Epithelial cell of proximal tubule (primary cell): Measurements from ENCODE around the gene KDF1. TPM values are rescaled to one million over a fixed set of nuclear protein-coding genes. Genes with fewer than 3 reads are reported as not detected.

Experiments used
- DNase-seq: peaks from one replicate; pipeline ENCODE4 v3.0.0-alpha.2; 2011; ENCODE audit warnings: low read depth
- H3K4me3 ChIP-seq: 2 replicates; pipeline ENCODE4 v1.5.1; 2011; ENCODE audit warnings: low read depth, mild to moderate bottlenecking, low read length
- CTCF ChIP-seq: conservative IDR thresholded peaks from 2 replicates; pipeline ENCODE4 v1.5.1; 2012; ENCODE audit warnings: low read depth, mild to moderate bottlenecking, low read length
- total RNA-seq: library from RNA; depleted of rRNA; stranded (reverse); fragments of >200 nt; gene quantifications from 2 replicates; pipeline ENCODE4 v1.2.3, GENCODE V29; 2015

The KDF1 gene
- total RNA-seq, result 8.3 and 10.0 TPM in 2 replicates

- DNase-seq, result no peak
- H3K4me3 ChIP-seq, result peak within 1 kb of the TSS; percentile 68
- peak; percentile 24 for TF ChIP-seq CTCF
Measured at GRCh38 chr1:26959722-26960624, at the start of gene KDF1. Gene KDF1, minus strand, starts transcription at chr1:26960468. Its CDS starts 8,088 bp downstream, at chr1:26952380.

GRCh38 chr1:27009601-27010197 lies 49.4 kb upstream of the KDF1 start:
- no peak for TF ChIP-seq CTCF
- no peak overlapping the region for H3K4me3 ChIP-seq
- no peak for DNase-seq

DNA sequence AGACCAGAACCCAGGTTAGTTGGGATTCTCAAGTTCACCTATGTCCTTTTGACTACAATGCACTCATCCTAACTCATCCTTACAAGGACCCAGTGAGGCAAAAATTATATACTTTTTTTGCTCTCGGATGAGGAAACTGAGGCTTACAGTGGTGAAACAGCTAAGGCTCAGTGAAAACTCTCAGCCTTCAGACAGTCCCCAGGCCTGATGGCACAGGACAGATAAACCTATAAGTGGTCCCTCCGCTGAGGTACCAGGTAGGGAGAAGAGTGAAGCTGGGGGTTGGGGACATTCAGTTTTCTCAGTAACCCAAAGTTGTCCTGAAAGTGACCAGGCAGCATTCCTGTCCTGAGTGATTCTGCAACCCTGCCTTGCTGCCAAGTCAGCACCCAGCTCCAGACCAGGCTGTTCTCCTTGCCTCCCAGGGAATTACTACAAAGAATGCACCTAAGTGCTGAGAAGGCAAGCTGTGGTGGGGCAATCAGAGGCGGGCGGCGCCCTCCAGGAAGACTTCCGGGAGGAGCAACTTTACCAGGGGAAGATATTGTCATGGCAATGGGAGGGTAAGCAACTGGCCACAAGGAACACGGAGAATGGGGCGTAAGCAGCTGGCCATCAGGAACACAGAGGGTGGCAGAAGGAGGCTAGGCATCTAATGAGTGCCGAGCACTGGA lies 47.8 kb upstream of the KDF1 start:
- H3K4me3 ChIP-seq, result no peak overlapping the region
- no peak for DNase-seq
- TF ChIP-seq CTCF, result no peak

- no peak overlapping the region for H3K4me3 ChIP-seq
- DNase-seq, result no peak
- TF ChIP-seq CTCF, result no peak
Measured at GRCh38 chr1:27006683-27007082, 46.4 kb upstream of the KDF1 start.

DNA sequence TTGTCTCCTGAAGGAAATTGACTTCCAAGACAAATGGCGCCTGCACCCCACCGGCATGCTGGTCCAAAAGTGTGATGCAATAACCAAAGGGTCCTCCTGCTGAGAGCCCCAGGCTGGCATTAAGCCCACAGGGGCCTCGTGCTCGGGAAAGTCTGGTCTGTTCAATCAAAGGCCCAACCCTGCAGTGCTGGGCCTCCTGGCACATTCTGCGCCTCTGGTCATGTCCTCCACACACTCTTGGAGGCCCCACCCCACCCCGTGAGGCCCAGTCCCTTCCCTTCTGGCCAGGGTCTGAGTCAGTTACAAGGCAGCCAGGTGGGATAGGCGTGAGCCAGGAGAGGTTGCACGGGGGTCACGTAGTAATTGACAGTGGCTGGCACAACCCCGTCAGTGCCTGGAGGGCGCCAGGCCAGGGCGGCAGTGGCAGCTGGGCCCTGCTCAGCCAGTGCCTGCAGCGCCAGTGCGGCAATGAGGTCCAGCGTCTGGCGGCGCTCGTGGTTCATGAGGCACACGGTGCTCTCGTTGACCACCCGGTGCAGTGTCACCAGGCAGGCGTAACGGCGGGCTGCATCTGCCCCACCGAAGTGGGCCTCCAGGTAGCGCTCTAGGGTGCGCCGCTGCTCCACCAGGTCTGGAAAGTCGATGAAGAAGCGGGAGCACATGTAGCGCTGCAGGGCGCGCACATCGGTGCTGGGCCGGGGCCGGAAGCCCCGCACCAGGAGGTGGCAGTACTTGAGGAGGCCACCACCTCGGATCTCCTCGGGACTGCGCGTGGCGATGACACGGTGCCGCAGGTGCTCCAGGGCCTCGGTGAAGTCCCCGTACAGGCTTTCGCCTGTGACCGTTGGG lies 45.6 kb upstream of the KDF1 start:
- no peak overlapping the region for H3K4me3 ChIP-seq
- no peak for TF ChIP-seq CTCF
- DNase-seq, result no peak

DNA sequence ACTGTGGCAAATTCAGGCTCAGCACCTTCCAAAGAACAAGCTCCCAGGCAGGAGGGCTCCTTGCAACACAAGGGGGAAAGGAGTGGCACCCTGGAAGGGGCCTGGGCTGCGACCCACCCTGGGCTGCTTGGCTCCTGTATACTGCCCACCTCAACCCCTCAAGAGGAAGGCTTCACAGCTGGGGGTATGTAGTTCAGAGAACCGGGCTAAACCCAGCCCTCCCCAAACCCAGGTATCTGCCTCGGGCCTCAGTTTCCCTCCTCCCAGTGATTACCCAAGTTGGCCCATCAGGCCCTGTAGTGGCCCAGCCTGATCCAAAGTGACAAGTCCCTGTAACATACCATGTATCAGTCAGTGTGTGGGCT lies 44.9 kb upstream of the KDF1 start:
- DNase-seq, result no peak
- no peak overlapping the region for H3K4me3 ChIP-seq
- no peak for TF ChIP-seq CTCF
